Urinary bladder (tissue), 4 donors: ENCODE measurements around the gene PCNX3. TPM values are rescaled to one million over a fixed set of nuclear protein-coding genes. Genes with fewer than 3 reads are reported as not detected.
"Not testable (repeated sequence)": the region's sequence is repeated elsewhere in the genome, so short reads cannot be mapped to it uniquely, and the experiment has no call there.

Experiments used
- DNase-seq: peaks from one replicate; pipeline ENCODE4 v3.0.0-alpha.2; 2015; ENCODE audit errors: extremely low spot score
- H3K27ac ChIP-seq: one replicate; pipeline ENCODE4 v1.5.1; 2013; ENCODE audit warnings: low read depth, mild to moderate bottlenecking, moderate library complexity
- H3K36me3 ChIP-seq: one replicate; pipeline ENCODE4 v1.6.1; 2013; ENCODE audit warnings: mild to moderate bottlenecking, moderate library complexity; ENCODE audit not compliant: insufficient read depth
- H3K4me1 ChIP-seq: one replicate; pipeline ENCODE4 v1.6.1; 2013; ENCODE audit warnings: mild to moderate bottlenecking, moderate library complexity; ENCODE audit not compliant: insufficient read depth
- H3K4me3 ChIP-seq: one replicate; pipeline ENCODE4 v1.5.1; 2013; ENCODE audit warnings: low read depth, low read length
- WGBS: extraction: QIAGEN DNeasy Blood & Tissue Kit; methylation state at CpG from one replicate; pipeline ENCODE4 v1.1.7; 2013; 5-methylcytosine and 5-hydroxymethylcytosine counted together
- polyA plus RNA-seq: library from polyadenylated mRNA; stranded (reverse); fragments of 200-250 nt; gene quantifications from one replicate; pipeline ENCODE4 v1.2.3, GENCODE V29; 2013
- total RNA-seq: library from RNA; depleted of rRNA; stranded (reverse); fragments of >200 nt; gene quantifications from one replicate; pipeline ENCODE4 v1.2.3, GENCODE V29; 2014
- donor health status: healthy with polysubstance abuse.
- donor health status: healthy.

The PCNX3 gene
- total and polyA plus RNA-seq, 2 donors = 8.3 to 25.3 TPM

- no peak overlapping the region for H3K27ac ChIP-seq
- no peak overlapping the region for H3K4me3 ChIP-seq
- peaks cover 3% of the 10 kb centered on the region for H3K36me3 ChIP-seq
- H3K4me1 ChIP-seq = no peaks in the 10 kb centered on the region
- no peak for DNase-seq
- 94% methylated on average over 9 of the region's 9 CpGs for WGBS
Observed at GRCh38 chr11:65660038-65660437, 44.5 kb downstream of the PCNX3 start.

- not testable (repeated sequence) for H3K4me1 ChIP-seq, H3K36me3 ChIP-seq, H3K4me3 ChIP-seq, H3K27ac ChIP-seq, DNase-seq
- WGBS = 95% methylated on average over 9 of the region's 9 CpGs
Observed at GRCh38 chr11:65660908-65661307, 45.3 kb downstream of the PCNX3 start.

- 63% methylated on average over 25 of the region's 25 CpGs for WGBS
- Histone ChIP-seq H3K27ac (peak overlapping the region; percentile 95), H3K4me1 (no peaks in the 10 kb centered on the region), H3K36me3 (peaks cover 3% of the 10 kb centered on the region), H3K4me3 (peak overlapping the region; percentile 82)
- DNase-seq = no peak
Observed at GRCh38 chr11:65661599-65662246, 46.1 kb downstream of the PCNX3 start.

- under 1% methylated on average over 29 of the region's 29 CpGs for WGBS
- Histone ChIP-seq H3K4me3 (peak overlapping the region; percentile 82), H3K4me1 (no peaks in the 10 kb centered on the region), H3K27ac (peak overlapping the region; percentile 95), H3K36me3 (peaks cover 3% of the 10 kb centered on the region)
- no peak for DNase-seq
Observed at GRCh38 chr11:65662247-65662798, 46.7 kb downstream of the PCNX3 start.

GRCh38 chr11:65662799-65663638 lies 47.4 kb downstream of the PCNX3 start, which contains the start of gene RELA:
Gene RELA, minus strand, starts transcription at chr11:65662916. Its CDS starts 84 bp downstream, at chr11:65662832.
- Histone ChIP-seq H3K36me3 (peaks cover 3% of the 10 kb centered on the region), H3K27ac (peak within 1 kb of the TSS; percentile 99), H3K4me3 (peak within 1 kb of the TSS; percentile 82), H3K4me1 (no peaks in the 10 kb centered on the region)
- under 1% methylated on average over 91 of the region's 91 CpGs for WGBS
- DNase-seq = peak; percentile 86

- no peak for DNase-seq
- Histone ChIP-seq H3K36me3 (peaks cover 3% of the 10 kb centered on the region), H3K4me1 (no peaks in the 10 kb centered on the region), H3K4me3 (peak overlapping the region; percentile 82), H3K27ac (peak overlapping the region; percentile 99)
- 3% methylated on average over 15 of the region's 15 CpGs for WGBS
Observed at GRCh38 chr11:65663639-65664200, 48.1 kb downstream of the PCNX3 start.

- Histone ChIP-seq H3K4me1 (no peaks in the 10 kb centered on the region), H3K4me3 (no peak overlapping the region), H3K27ac (no peak overlapping the region), H3K36me3 (no peaks in the 10 kb centered on the region)
- no peak for DNase-seq
Observed at GRCh38 chr11:65672180-65672860, 56.7 kb downstream of the PCNX3 start.

- DNase-seq = no peak
- H3K4me3 ChIP-seq = no peak overlapping the region
- no peaks in the 10 kb centered on the region for H3K36me3 ChIP-seq
- H3K27ac ChIP-seq = no peak overlapping the region
- 91% methylated on average over 2 of the region's 2 CpGs for WGBS
- no peaks in the 10 kb centered on the region for H3K4me1 ChIP-seq
Observed at GRCh38 chr11:65672982-65673381, 57.4 kb downstream of the PCNX3 start.

GRCh38 chr11:65680192-65680743 lies 64.7 kb downstream of the PCNX3 start:
- Histone ChIP-seq H3K36me3 (no peaks in the 10 kb centered on the region), H3K4me1 (no peaks in the 10 kb centered on the region), H3K27ac (no peak overlapping the region), H3K4me3 (no peak overlapping the region)
- WGBS = 79% methylated on average over 5 of the region's 5 CpGs
- no peak for DNase-seq

GRCh38 chr11:65683480-65683879 lies 67.9 kb downstream of the PCNX3 start:
- not testable (repeated sequence) for H3K4me3 ChIP-seq, DNase-seq, H3K36me3 ChIP-seq, H3K27ac ChIP-seq, H3K4me1 ChIP-seq
- WGBS = 83% methylated on average over 6 of the region's 6 CpGs

GRCh38 chr11:65685981-65686380 lies 70.4 kb downstream of the PCNX3 start:
- DNase-seq = no peak
- Histone ChIP-seq H3K27ac (no peak overlapping the region), H3K4me3 (no peak overlapping the region), H3K36me3 (no peaks in the 10 kb centered on the region), H3K4me1 (no peaks in the 10 kb centered on the region)
- 57% methylated on average over 8 of the region's 8 CpGs for WGBS
